Stimulated activated naive CD8-positive, alpha-beta T cell treated with anti-CD3 and anti-CD28 coated beads, Interleukin-15, Interleukin-2, amounts not matched to agents 100 ng/mL and 50 ng/mL, for 24 hours (primary cell): Measurements from ENCODE around the gene CENPO.

Experiments
- H3K27ac Mint-ChIP-seq: one replicate; pipeline ENCODE4 v1.8.0; 2021; ENCODE audit warnings: mild to moderate bottlenecking, mixed read lengths
- H3K27me3 Mint-ChIP-seq: one replicate; pipeline ENCODE4 v1.8.0; 2021; ENCODE audit warnings: mixed read lengths
- H3K36me3 Mint-ChIP-seq: one replicate; pipeline ENCODE4 v1.8.0; 2021; ENCODE audit warnings: low read depth, mixed read lengths
- H3K4me1 Mint-ChIP-seq: one replicate; pipeline ENCODE4 v1.8.0; 2021; ENCODE audit warnings: low read depth, mixed read lengths
- H3K4me3 Mint-ChIP-seq: one replicate; pipeline ENCODE4 v1.8.0; 2021; ENCODE audit warnings: mild to moderate bottlenecking, mixed read lengths
- H3K9me3 Mint-ChIP-seq: one replicate; pipeline ENCODE4 v1.8.0; 2021; ENCODE audit warnings: mixed read lengths

CENPO gene

DNA sequence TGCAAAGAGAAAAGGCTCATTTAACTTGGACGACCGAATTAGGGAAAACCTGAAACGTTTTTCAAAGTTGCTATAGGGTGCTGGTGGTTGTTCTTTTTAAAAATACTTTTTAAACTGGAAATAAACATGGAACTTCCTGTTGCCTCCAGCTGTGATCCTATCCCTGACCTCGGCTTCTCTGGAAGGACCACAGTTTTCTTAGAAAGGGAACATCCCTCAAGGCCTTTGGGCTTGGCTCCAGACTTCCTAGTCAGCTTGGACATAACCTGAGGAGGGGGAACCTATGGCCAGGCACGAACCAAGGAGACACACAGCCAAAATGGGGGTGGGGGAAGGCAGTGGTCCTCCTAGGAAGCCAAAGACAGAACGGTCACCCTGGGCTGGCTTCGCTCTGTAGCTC, 57.7 kb downstream of the CENPO start:
- no peaks in the 10 kb centered on the region for H3K4me1 Mint-ChIP-seq

DNA sequence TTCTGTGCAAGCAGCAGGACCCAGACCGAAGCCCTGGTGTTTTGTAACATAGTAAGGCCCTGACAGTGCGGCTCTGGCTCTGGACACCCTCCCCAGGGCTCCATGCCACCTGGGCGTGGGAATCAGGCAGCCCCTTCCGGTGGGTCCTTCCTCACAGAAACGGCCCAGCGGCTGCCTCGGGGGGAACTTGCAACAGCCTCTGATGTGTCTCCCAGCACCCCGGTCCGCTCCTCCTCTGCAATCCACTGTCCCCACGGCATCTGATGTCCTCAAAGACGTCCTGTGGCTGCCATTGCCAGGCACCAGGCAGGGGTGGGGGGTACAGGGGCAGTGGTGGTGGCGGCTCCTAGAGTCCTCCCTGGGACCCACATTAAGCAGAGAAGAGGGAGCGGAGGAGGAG, 58.8 kb downstream of the CENPO start:
- Mint-ChIP-seq H3K27me3 (no peaks in the 10 kb centered on the region), H3K9me3 (no peaks in the 10 kb centered on the region), H3K4me1 (no peaks in the 10 kb centered on the region), H3K36me3 (peaks cover 40% of the 10 kb centered on the region), H3K4me3 (no peak overlapping the region), H3K27ac (no peak overlapping the region)

More for the DNA sequence above, 57.7 kb downstream of the CENPO start:
- H3K4me3 Mint-ChIP-seq: no peak overlapping the region
- H3K9me3 Mint-ChIP-seq: no peaks in the 10 kb centered on the region
- no peak overlapping the region for H3K27ac Mint-ChIP-seq
- H3K36me3 Mint-ChIP-seq: peaks cover 38% of the 10 kb centered on the region
- H3K27me3 Mint-ChIP-seq: no peaks in the 10 kb centered on the region

GRCh38 chr2:24852431-24853020, 59.3 kb downstream of the CENPO start:
- H3K4me3 Mint-ChIP-seq: no peak overlapping the region
- peaks cover 36% of the 10 kb centered on the region for H3K36me3 Mint-ChIP-seq
- no peaks in the 10 kb centered on the region for H3K4me1 Mint-ChIP-seq
- no peaks in the 10 kb centered on the region for H3K27me3 Mint-ChIP-seq
- no peaks in the 10 kb centered on the region for H3K9me3 Mint-ChIP-seq
- H3K27ac Mint-ChIP-seq: no peak overlapping the region

DNA sequence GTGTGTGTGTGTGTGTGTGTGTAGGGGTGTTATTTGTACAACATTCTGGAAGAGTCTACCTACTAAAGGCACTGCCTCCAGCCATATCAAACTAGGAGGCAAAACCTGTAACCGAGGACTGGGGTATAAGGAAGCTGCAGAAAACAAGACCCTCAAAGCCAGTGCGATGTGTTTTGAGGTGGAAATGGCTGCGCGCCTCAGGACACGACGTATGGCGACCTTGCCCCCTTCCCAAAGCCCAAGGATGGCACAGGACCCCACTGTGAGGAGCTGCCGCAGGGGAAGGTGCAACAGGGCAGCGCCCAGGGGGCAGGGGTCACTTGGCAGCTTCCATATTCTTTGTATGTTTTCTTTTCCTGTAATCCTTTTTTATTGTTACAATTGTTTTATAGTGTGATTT, 59.8 kb downstream of the CENPO start:
- H3K27ac Mint-ChIP-seq: no peak overlapping the region
- H3K4me1 Mint-ChIP-seq: no peaks in the 10 kb centered on the region
- H3K9me3 Mint-ChIP-seq: no peaks in the 10 kb centered on the region
- H3K36me3 Mint-ChIP-seq: peaks cover 39% of the 10 kb centered on the region
- no peak overlapping the region for H3K4me3 Mint-ChIP-seq
- no peaks in the 10 kb centered on the region for H3K27me3 Mint-ChIP-seq

DNA sequence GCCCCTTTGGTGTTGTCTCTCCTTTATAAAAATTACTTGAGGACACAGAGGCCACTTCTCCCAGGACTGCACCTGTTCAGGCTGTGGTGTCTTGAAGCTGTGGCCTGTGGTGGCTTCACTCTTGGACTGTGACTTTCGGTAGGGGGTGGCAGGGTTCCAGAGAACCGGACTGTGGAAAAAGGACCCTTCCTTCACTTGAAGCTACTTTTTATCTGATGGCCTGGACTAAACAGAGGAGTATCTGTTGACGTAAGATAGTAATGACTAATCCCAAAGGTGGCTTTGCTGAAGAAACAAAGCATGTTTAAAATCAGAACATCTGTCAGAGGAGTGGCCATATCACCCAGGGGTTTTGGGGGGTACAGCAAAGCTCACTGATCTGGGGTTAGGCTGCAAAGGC, 60.8 kb downstream of the CENPO start:
- Mint-ChIP-seq H3K27ac (no peak overlapping the region), H3K4me3 (no peak overlapping the region)

GRCh38 chr2:24855022-24855622, 61.9 kb downstream of the CENPO start:
- Mint-ChIP-seq H3K27me3 (no peaks in the 10 kb centered on the region), H3K36me3 (peaks cover 39% of the 10 kb centered on the region), H3K9me3 (no peaks in the 10 kb centered on the region), H3K4me1 (no peaks in the 10 kb centered on the region), H3K27ac (no peak overlapping the region), H3K4me3 (no peak overlapping the region)

More for the DNA sequence above, 60.8 kb downstream of the CENPO start:
- no peaks in the 10 kb centered on the region for H3K27me3 Mint-ChIP-seq
- no peaks in the 10 kb centered on the region for H3K9me3 Mint-ChIP-seq
- H3K4me1 Mint-ChIP-seq: no peaks in the 10 kb centered on the region
- peaks cover 44% of the 10 kb centered on the region for H3K36me3 Mint-ChIP-seq

- Mint-ChIP-seq H3K4me1 (no peaks in the 10 kb centered on the region), H3K27ac (no peak overlapping the region), H3K4me3 (no peak overlapping the region), H3K27me3 (no peaks in the 10 kb centered on the region), H3K36me3 (peaks cover 35% of the 10 kb centered on the region), H3K9me3 (no peaks in the 10 kb centered on the region)
Measured at GRCh38 chr2:24855726-24856125, 62.5 kb downstream of the CENPO start.

DNA sequence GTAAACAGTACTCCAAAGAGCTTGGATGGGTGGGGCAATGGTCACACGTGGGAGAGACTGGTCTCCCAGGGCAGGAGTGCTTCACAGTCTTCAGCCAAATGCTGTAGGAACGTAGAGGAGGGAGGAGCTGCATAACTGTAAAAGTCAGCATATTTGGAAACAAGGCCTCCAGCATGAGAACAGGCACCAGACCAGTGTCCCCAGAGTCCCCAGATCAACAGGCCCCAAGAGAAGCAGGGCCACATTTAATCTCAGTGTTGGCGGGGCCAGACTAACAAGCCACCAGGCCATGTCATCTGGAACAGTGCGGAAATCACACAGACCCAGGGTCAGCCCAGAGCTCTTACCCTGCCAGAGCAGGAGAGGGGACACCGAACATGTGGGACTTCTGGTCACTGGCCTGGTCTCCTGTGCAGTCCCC, 63.6 kb downstream of the CENPO start:
- no peak overlapping the region for H3K27ac Mint-ChIP-seq
- H3K27me3 Mint-ChIP-seq: no peaks in the 10 kb centered on the region
- peaks cover 29% of the 10 kb centered on the region for H3K36me3 Mint-ChIP-seq
- no peaks in the 10 kb centered on the region for H3K4me1 Mint-ChIP-seq
- H3K9me3 Mint-ChIP-seq: no peaks in the 10 kb centered on the region
- H3K4me3 Mint-ChIP-seq: no peak overlapping the region

DNA sequence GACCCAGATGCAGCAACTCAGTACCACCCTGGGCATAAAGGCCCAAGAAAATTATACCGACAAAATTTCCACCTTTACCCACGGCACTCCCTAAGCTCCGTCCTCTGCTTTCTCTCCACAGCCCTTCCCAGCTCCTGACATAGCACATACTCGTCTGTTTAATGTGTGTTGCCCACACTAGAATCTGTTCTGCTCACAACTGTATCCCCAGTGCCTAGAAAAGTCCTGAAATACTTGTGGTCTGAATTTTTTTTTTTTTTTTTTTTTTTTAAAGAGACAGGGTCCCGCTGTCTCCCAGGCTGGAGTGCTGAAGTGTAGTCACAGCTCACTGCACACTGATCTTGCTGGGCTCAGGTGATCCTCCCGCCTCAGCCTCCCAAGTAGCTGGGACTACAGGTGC, 64.5 kb downstream of the CENPO start:
- no peaks in the 10 kb centered on the region for H3K4me1 Mint-ChIP-seq
- no peak overlapping the region for H3K27ac Mint-ChIP-seq
- H3K27me3 Mint-ChIP-seq: no peaks in the 10 kb centered on the region
- no peaks in the 10 kb centered on the region for H3K9me3 Mint-ChIP-seq
- H3K36me3 Mint-ChIP-seq: peaks cover 28% of the 10 kb centered on the region
- no peak overlapping the region for H3K4me3 Mint-ChIP-seq

- no peaks in the 10 kb centered on the region for H3K27me3 Mint-ChIP-seq
- H3K4me1 Mint-ChIP-seq: no peaks in the 10 kb centered on the region
- H3K9me3 Mint-ChIP-seq: no peaks in the 10 kb centered on the region
- no peak overlapping the region for H3K27ac Mint-ChIP-seq
- H3K36me3 Mint-ChIP-seq: peaks cover 26% of the 10 kb centered on the region
- H3K4me3 Mint-ChIP-seq: no peak overlapping the region
Measured at GRCh38 chr2:24858996-24859395, 65.8 kb downstream of the CENPO start.

DNA sequence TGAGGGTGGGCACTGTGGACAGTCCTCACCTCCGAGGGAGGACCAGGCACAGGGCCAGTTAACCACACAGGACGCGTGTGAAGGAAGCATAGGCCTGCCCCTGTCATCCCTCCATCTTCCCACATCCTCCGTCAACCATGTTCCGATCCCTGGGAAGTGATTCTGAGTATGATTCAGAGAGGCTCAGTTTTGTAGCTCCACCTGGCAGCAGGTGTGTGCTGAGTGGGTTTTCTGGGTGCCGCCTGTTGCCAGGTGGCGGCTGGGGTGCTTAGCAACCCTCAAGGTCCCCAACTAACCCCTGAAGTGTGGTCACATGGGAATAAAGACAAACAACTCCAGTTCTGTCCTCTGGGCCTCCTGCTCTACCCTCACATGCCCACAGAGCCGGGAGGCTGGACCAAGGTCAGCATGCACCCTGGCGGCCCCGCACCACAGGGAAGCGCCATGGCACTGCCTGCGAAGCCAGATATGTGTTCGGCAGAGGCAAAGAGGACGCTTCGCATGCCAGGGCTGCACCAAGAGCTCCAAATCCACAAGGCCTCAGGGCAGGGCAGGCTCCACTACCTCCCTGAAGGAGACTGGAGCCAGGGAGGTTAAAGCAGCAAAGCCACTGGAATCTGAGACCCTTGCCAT, 66.9 kb downstream of the CENPO start:
- Mint-ChIP-seq H3K9me3 (no peaks in the 10 kb centered on the region), H3K27me3 (no peaks in the 10 kb centered on the region), H3K4me3 (no peak overlapping the region), H3K27ac (no peak overlapping the region), H3K4me1 (no peaks in the 10 kb centered on the region), H3K36me3 (peaks cover 26% of the 10 kb centered on the region)

DNA sequence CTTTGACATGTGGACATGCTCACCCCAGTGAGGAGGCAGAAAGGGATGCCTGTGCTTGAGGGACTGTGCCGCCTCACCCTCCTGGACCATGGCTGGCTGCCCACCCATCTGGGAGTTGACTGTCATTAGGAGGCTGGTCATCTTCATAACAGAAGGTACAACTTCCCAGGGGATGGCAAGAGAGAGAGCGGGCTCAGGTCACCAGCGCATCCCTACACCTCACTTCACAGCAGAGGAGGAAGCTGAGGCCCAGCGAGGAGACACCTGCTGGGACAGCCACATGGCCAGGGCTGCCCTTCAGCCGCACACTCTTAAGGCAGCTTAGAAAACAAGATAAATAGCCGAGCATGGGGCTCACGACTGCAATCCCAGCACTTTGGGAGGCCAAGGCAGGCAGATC, 67.4 kb downstream of the CENPO start:
- Mint-ChIP-seq H3K4me1 (no peaks in the 10 kb centered on the region), H3K27ac (no peak overlapping the region), H3K4me3 (no peak overlapping the region), H3K36me3 (peaks cover 26% of the 10 kb centered on the region), H3K27me3 (no peaks in the 10 kb centered on the region), H3K9me3 (no peaks in the 10 kb centered on the region)

- no peak overlapping the region for H3K27ac Mint-ChIP-seq
- no peak overlapping the region for H3K4me3 Mint-ChIP-seq
- peaks cover 26% of the 10 kb centered on the region for H3K36me3 Mint-ChIP-seq
- no peaks in the 10 kb centered on the region for H3K27me3 Mint-ChIP-seq
- no peaks in the 10 kb centered on the region for H3K4me1 Mint-ChIP-seq
- no peaks in the 10 kb centered on the region for H3K9me3 Mint-ChIP-seq
Measured at GRCh38 chr2:24861500-24861899, 68.3 kb downstream of the CENPO start.

DNA sequence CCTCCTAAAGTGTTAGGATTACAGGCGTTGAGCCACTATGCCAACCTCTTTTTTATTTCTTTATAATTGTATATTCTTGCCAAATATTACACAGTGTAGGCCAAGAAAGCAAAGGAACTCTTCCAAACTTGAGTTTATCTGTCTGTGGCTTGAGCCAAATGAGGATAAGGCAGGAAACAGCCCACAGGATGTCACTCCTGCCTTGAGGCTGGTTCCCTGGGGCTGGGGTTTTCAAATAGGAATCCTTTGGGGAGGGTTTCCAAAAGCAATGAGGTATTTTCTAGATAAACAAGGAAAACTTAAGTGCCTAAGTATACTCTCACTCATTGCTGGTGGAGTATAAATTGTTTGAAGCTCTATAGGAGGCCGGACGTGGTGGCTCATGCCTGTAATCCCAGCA, 70.4 kb downstream of the CENPO start:
- Mint-ChIP-seq H3K27ac (no peak overlapping the region), H3K36me3 (peaks cover 31% of the 10 kb centered on the region)

GRCh38 chr2:24866946-24867345, 73.7 kb downstream of the CENPO start:
- no peak overlapping the region for H3K4me3 Mint-ChIP-seq
- peaks cover 41% of the 10 kb centered on the region for H3K36me3 Mint-ChIP-seq
- H3K27me3 Mint-ChIP-seq: no peaks in the 10 kb centered on the region

More for the DNA sequence above, 70.4 kb downstream of the CENPO start:
- no peaks in the 10 kb centered on the region for H3K4me1 Mint-ChIP-seq
- H3K4me3 Mint-ChIP-seq: no peak overlapping the region
- H3K9me3 Mint-ChIP-seq: no peaks in the 10 kb centered on the region
- H3K27me3 Mint-ChIP-seq: no peaks in the 10 kb centered on the region

GRCh38 chr2:24870440-24870839, 77.2 kb downstream of the CENPO start:
- H3K4me1 Mint-ChIP-seq: no peaks in the 10 kb centered on the region
- H3K27ac Mint-ChIP-seq: no peak overlapping the region
- no peaks in the 10 kb centered on the region for H3K9me3 Mint-ChIP-seq
- no peaks in the 10 kb centered on the region for H3K27me3 Mint-ChIP-seq
- H3K36me3 Mint-ChIP-seq: peaks cover 36% of the 10 kb centered on the region
- no peak overlapping the region for H3K4me3 Mint-ChIP-seq

More at GRCh38 chr2:24866946-24867345, 73.7 kb downstream of the CENPO start:
- H3K4me1 Mint-ChIP-seq: no peaks in the 10 kb centered on the region
- H3K9me3 Mint-ChIP-seq: no peaks in the 10 kb centered on the region
- H3K27ac Mint-ChIP-seq: no peak overlapping the region
